PC-3 (cell line): ENCODE measurements around the gene SLCO3A1. TPM values are rescaled to one million over a fixed set of nuclear protein-coding genes. Genes with fewer than 3 reads are reported as not detected.

ENCODE experiments used
- ATAC-seq: fragments of 200-7000 bp; cut with Tn5 transposase; 2 replicates; pipeline ENCODE4 v1.9.1; 2020; ENCODE audit warnings: mild to moderate bottlenecking, moderate library complexity
- BruUV-seq: library from RNA; stranded (reverse); fragments of 400-500 nt; replicated peaks from 2 replicates; lab custom pipeline; 2021; lab: Mats Ljungman, UMichigan
- CTCF ChIA-PET: fragments of 300-600 bp; sonication (Branson Sonifier 250); formaldehyde crosslinking; loops from one replicate; lab custom pipeline; 2022; ENCODE audit warnings: antibody characterized with exemption; lab: Charles Lee
- POLR2A ChIA-PET: fragments of 300-600 bp; sonication (Branson Sonifier 250); formaldehyde crosslinking; loops from one replicate; lab custom pipeline; 2022; ENCODE audit warnings: antibody characterized with exemption; ENCODE audit not compliant: unreplicated experiment; lab: Charles Lee
- DNase-seq: peaks from one replicate; pipeline ENCODE4 v3.0.0-alpha.2; 2015
- H2AFZ ChIP-seq: fragments of 300-600 bp; sonication (generic); 2 replicates; pipeline ENCODE4 v1.6.0; 2016; ENCODE audit warnings: antibody characterized with exemption, low read length
- H3F3A ChIP-seq: fragments of 300-600 bp; sonication (generic); one replicate; pipeline ENCODE4 v1.6.0; 2017; ENCODE audit warnings: antibody characterized with exemption, low read length, control low read depth, mild to moderate bottlenecking; ENCODE audit not compliant: unreplicated experiment
- H3K27ac ChIP-seq: fragments of 300-600 bp; sonication (generic); 2 replicates; pipeline ENCODE4 v1.5.1; 2016; ENCODE audit warnings: mild to moderate bottlenecking, low read length
- H3K27me3 ChIP-seq: fragments of 300-600 bp; sonication (generic); 2 replicates; pipeline ENCODE4 v1.6.1; 2016; ENCODE audit warnings: low read length, mixed read lengths
- H3K36me3 ChIP-seq: fragments of 300-600 bp; sonication (generic); 2 replicates; pipeline ENCODE4 v1.6.1; 2016; ENCODE audit warnings: low read depth, mixed run types, low read length, mixed read lengths
- H3K4me1 ChIP-seq: fragments of 300-600 bp; sonication (generic); 2 replicates; pipeline ENCODE4 v1.5.1; 2016; ENCODE audit warnings: low read length; ENCODE audit not compliant: insufficient read depth
- H3K4me2 ChIP-seq: fragments of 300-600 bp; sonication (generic); 2 replicates; pipeline ENCODE4 v1.6.0; 2016; ENCODE audit warnings: low read length
- H3K4me3 ChIP-seq: fragments of 300-600 bp; sonication (generic); 2 replicates; pipeline ENCODE4 v1.5.1; 2016; ENCODE audit warnings: mild to moderate bottlenecking, low read length, mixed read lengths
- H3K79me2 ChIP-seq: fragments of 300-600 bp; sonication (generic); 2 replicates; pipeline ENCODE4 v1.6.1; 2017; ENCODE audit warnings: low read length, mixed read lengths
- H3K9ac ChIP-seq: fragments of 300-600 bp; sonication (generic); 2 replicates; pipeline ENCODE4 v1.6.0; 2016; ENCODE audit warnings: mild to moderate bottlenecking, low read length
- H3K9me2 ChIP-seq: fragments of 300-600 bp; sonication (generic); replicated peaks from 2 replicates; pipeline ENCODE4 v1.6.1; 2016; ENCODE audit warnings: mixed run types, low read length, mixed read lengths
- H3K9me3 ChIP-seq: fragments of 300-600 bp; sonication (generic); 2 replicates; pipeline ENCODE4 v1.6.1; 2016; ENCODE audit warnings: low read length, mixed read lengths
- H4K20me1 ChIP-seq: fragments of 300-600 bp; sonication (generic); 2 replicates; pipeline ENCODE4 v1.6.1; 2016; ENCODE audit warnings: low read length, mixed read lengths
- CTCF ChIP-seq: fragments of 300-600 bp; sonication (generic); conservative IDR thresholded peaks from 2 replicates; pipeline ENCODE4 v1.5.1; 2017; ENCODE audit warnings: antibody characterized with exemption, low read depth, mild to moderate bottlenecking, low read length
- EZH2 ChIP-seq: fragments of 300-600 bp; sonication (generic); IDR thresholded peaks from one replicate; pipeline ENCODE4 v1.6.1; 2017; ENCODE audit warnings: antibody characterized with exemption, mild to moderate bottlenecking, low read length; ENCODE audit not compliant: unreplicated experiment
- EZH2phosphoT487 ChIP-seq: fragments of 300-600 bp; sonication (generic); IDR thresholded peaks from 2 replicates; pipeline ENCODE4 v1.6.1; 2018; ENCODE audit warnings: mild to moderate bottlenecking, antibody characterized with exemption, low read length, borderline replicate concordance
- intact Hi-C: fragments of 100-400 bp; cut with micrococcal nuclease; formaldehyde crosslinking; loops from 2 replicates; pipeline ENCODE4 v1.9.0; 2023
- total RNA-seq: library from RNA; depleted of rRNA; stranded (reverse); fragments of >200 nt; gene quantifications from 2 replicates; pipeline ENCODE4 v1.2.3, GENCODE V29; 2014

SLCO3A1 gene
- total RNA-seq, 1 experiment from 2014 or later: 0.07 TPM

DNA sequence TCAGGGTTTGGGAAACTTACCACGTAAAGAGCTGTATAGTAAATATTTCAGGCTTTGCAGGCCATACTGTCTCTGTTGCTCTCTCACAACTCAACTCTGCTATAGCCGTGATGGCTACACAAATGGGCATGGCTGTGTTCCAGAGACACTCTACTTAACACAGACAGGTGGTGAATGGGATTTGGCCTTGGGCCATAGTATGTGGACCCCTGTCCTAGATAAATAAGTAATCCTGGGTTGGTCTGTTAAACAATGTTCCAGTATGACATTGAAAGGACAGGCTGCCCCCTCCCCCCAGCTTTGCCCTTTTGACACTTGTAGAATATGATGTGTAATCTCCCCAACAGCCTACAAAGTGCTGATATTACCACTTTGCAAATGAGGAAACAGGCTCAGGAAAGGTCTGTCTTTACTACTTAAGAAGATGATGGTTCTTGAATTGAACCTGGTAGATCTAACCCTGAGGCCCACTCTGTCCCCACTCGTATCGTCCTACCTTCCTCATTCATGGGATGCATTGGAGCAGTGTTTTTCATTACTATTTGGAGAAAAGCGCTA, 38.4 kb downstream of the SLCO3A1 start:
- ATAC-seq (no peak), DNase-seq (no peak)
- CTCF ChIA-PET: no interaction called here
- Histone ChIP-seq H3K4me1 (peaks cover 12% of the 10 kb centered on the region), H3K4me2 (no peak overlapping the region), H3K9me2 (no peaks in the 10 kb centered on the region), H4K20me1 (no peaks in the 10 kb centered on the region), H3K79me2 (no peaks in the 10 kb centered on the region), H2AFZ (no peak overlapping the region), H3K36me3 (no peaks in the 10 kb centered on the region), H3K27ac (no peak overlapping the region), H3K27me3 (no peaks in the 10 kb centered on the region), H3K9ac (no peak overlapping the region), H3K4me3 (no peak overlapping the region), H3K9me3 (no peaks in the 10 kb centered on the region), H3F3A (no peaks in the 10 kb centered on the region)
- no TSS peak for BruUV-seq
- TF ChIP-seq EZH2phosphoT487: no peak
- POLR2A ChIA-PET: no interaction called here
- intact Hi-C loops: no loop called here

- H3F3A ChIP-seq: no peaks in the 10 kb centered on the region
- peaks cover 1% of the 10 kb centered on the region; the same call in 1 of the 2 replicates for H3K27me3 ChIP-seq
- no peak overlapping the region for H3K9ac ChIP-seq
- no TSS peak for BruUV-seq
- CTCF ChIA-PET: no interaction called here
- DNase-seq (no peak), ATAC-seq (no peak)
- H3K9me2 ChIP-seq: no peaks in the 10 kb centered on the region
- H3K4me2 ChIP-seq: no peak overlapping the region
- POLR2A ChIA-PET: no interaction called here
- H3K79me2 ChIP-seq: no peaks in the 10 kb centered on the region
- TF ChIP-seq EZH2 (no peak), CTCF (no peak), EZH2phosphoT487 (no peak)
- intact Hi-C loops: no loop called here
- H3K9me3 ChIP-seq: no peaks in the 10 kb centered on the region
- no peak overlapping the region for H3K27ac ChIP-seq
- H3K4me1 ChIP-seq: peaks cover 12% of the 10 kb centered on the region
- H2AFZ ChIP-seq: no peak overlapping the region
- no peak overlapping the region for H3K4me3 ChIP-seq
- no peaks in the 10 kb centered on the region for H4K20me1 ChIP-seq
- H3K36me3 ChIP-seq: no peaks in the 10 kb centered on the region
Measured at GRCh38 chr15:91892436-91892835, 38.9 kb downstream of the SLCO3A1 start.

- no peaks in the 10 kb centered on the region for H4K20me1 ChIP-seq
- no peaks in the 10 kb centered on the region for H3K36me3 ChIP-seq
- no peak overlapping the region for H3K27ac ChIP-seq
- H3F3A ChIP-seq: no peaks in the 10 kb centered on the region
- peaks cover 17% of the 10 kb centered on the region for H3K27me3 ChIP-seq
- no peak overlapping the region for H3K9ac ChIP-seq
- no TSS peak for BruUV-seq
- ChIA-PET CTCF (no interaction called here), POLR2A (no interaction called here)
- H3K4me2 ChIP-seq: no peak overlapping the region
- H2AFZ ChIP-seq: no peak overlapping the region
- no peaks in the 10 kb centered on the region for H3K79me2 ChIP-seq
- TF ChIP-seq EZH2 (no peak), EZH2phosphoT487 (no peak), CTCF (no peak)
- DNase-seq (no peak), ATAC-seq (no peak)
- H3K9me3 ChIP-seq: no peaks in the 10 kb centered on the region
- H3K4me3 ChIP-seq: no peak overlapping the region
- intact Hi-C loops: no loop called here
- no peaks in the 10 kb centered on the region for H3K9me2 ChIP-seq
- peaks cover 12% of the 10 kb centered on the region for H3K4me1 ChIP-seq
Measured at GRCh38 chr15:91894606-91895005, 41.1 kb downstream of the SLCO3A1 start.
